A549 (cell line): ENCODE measurements around the gene XAB2. TPM values are rescaled to one million over a fixed set of nuclear protein-coding genes. Genes with fewer than 3 reads are reported as not detected.

Source experiments
- ATAC-seq, 2 experiments: fragments of 200-7000 bp in 1 of 2; fragments of >200 bp in 1 of 2; cut with Nextera tagmentation in 1 of 2; cut with Tn5 transposase in 1 of 2; 3 replicates each; pipeline versions ENCODE4 v1.8.0 to v1.9.1; 2018 to 2020; ENCODE audit warnings: mild to moderate bottlenecking in 1 of 2, moderate library complexity in 1 of 2
- CTCF ChIA-PET: fragments of 300-600 bp; sonication (Branson Sonifier 250); formaldehyde crosslinking; extraction: SDS; loops from one replicate; lab custom pipeline; 2021; ENCODE audit warnings: antibody characterized with exemption, inconsistent platforms; lab: Yijun Ruan, JAX
- POLR2A ChIA-PET: fragments of 350-600 bp; formaldehyde crosslinking; extraction: SDS; loops from one replicate; lab custom pipeline; 2021; ENCODE audit warnings: antibody characterized with exemption, inconsistent platforms; lab: Yijun Ruan, JAX
- DNase-seq, 2 experiments: peaks; one replicate each; pipeline versions ENCODE4 v3.0.0 to v3.0.0-alpha.2; 2011 to 2016; ENCODE audit warnings: low read depth in 1 of 2, low spot score in 1 of 2
- FAIRE-seq: peaks from 2 replicates; lab custom pipeline; 2011; peaks lifted over from hg19 to GRCh38; lab: Jason Lieb, UNC
- H3K27ac ChIP-seq, 2 experiments: fragments of >200 bp; sonication (Bioruptor Twin); formaldehyde crosslinking; 3 replicates each; pipeline ENCODE4 v1.5.1; 2016 to 2017
- H3K4me1 ChIP-seq: fragments of >200 bp; sonication (Bioruptor Twin); formaldehyde crosslinking; 3 replicates; pipeline ENCODE4 v1.6.1; 2016
- H3K4me2 ChIP-seq: fragments of >200 bp; sonication (Bioruptor Twin); formaldehyde crosslinking; 3 replicates; pipeline ENCODE4 v1.6.1; 2016
- H3K4me3 ChIP-seq: fragments of >200 bp; sonication (Bioruptor Twin); formaldehyde crosslinking; 3 replicates; pipeline ENCODE4 v1.5.1; 2016
- H3K9me3 ChIP-seq: fragments of >200 bp; sonication (Bioruptor Twin); formaldehyde crosslinking; 3 replicates; pipeline ENCODE4 v1.6.1; 2016
- BHLHE40 ChIP-seq: IDR thresholded peaks from 2 replicates; pipeline ENCODE4 v1.6.1; 2012; ENCODE audit warnings: low read depth, low read length, inconsistent platforms
- CEBPB ChIP-seq, 2 experiments: fragments of >200 bp in 1 of 2; sonication (Bioruptor Twin) in 1 of 2; formaldehyde crosslinking in 1 of 2; IDR thresholded peaks; 2 replicates each; pipeline ENCODE4 v1.6.1; 2012 to 2016
- EHMT2 ChIP-seq: fragments of 200-600 bp; sonication (generic); IDR thresholded peaks from 2 replicates; pipeline ENCODE4 v1.6.1; 2016; ENCODE audit warnings: antibody characterized with exemption, low read depth, mild to moderate bottlenecking, moderate library complexity
- EP300 ChIP-seq, 2 experiments: fragments of >200 bp; sonication (Bioruptor Twin); formaldehyde crosslinking; IDR thresholded peaks; 2 replicates in 1 of 2; 3 replicates in 1 of 2; pipeline ENCODE4 v1.6.1; 2016 to 2017
- FOSB ChIP-seq: fragments of 250-450 bp; sonication (Bioruptor Pico); IDR thresholded peaks from 2 replicates; pipeline ENCODE4 v1.5.0; 2020; ENCODE audit warnings: mild to moderate bottlenecking, moderate library complexity
- HEYL ChIP-seq: fragments of 250-450 bp; sonication (Bioruptor Pico); IDR thresholded peaks from 2 replicates; pipeline ENCODE4 v1.8.0; 2021; ENCODE audit warnings: mild to moderate bottlenecking, moderate library complexity
- HOXB5 ChIP-seq: fragments of 250-450 bp; sonication (Bioruptor Pico); IDR thresholded peaks from 2 replicates; pipeline ENCODE4 v1.5.0; 2020; ENCODE audit warnings: mild to moderate bottlenecking, moderate library complexity
- KDM1A ChIP-seq: fragments of 200-600 bp; sonication (generic); IDR thresholded peaks from 2 replicates; pipeline ENCODE4 v1.6.1; 2016; ENCODE audit warnings: low read depth, mild to moderate bottlenecking
- KDM5A ChIP-seq: fragments of 200-600 bp; sonication (generic); IDR thresholded peaks from 2 replicates; pipeline ENCODE4 v1.6.1; 2016; ENCODE audit warnings: antibody characterized with exemption, mild to moderate bottlenecking
- NPAS2 ChIP-seq: fragments of 250-450 bp; sonication (Bioruptor Pico); IDR thresholded peaks from 2 replicates; pipeline ENCODE4 v1.8.0; 2022; ENCODE audit warnings: mild to moderate bottlenecking, moderate library complexity, borderline replicate concordance
- POLR2AphosphoS2 ChIP-seq: conservative IDR thresholded peaks from 2 replicates; pipeline ENCODE4 v1.6.1; 2012; ENCODE audit warnings: low read length, improper control_type of control experiment, inconsistent platforms
- RARB ChIP-seq: fragments of 250-450 bp; sonication (Bioruptor Pico); IDR thresholded peaks from 2 replicates; pipeline ENCODE4 v1.8.0; 2021; ENCODE audit warnings: mild to moderate bottlenecking, moderate library complexity
- RCOR1 ChIP-seq: fragments of 150-350 bp; IDR thresholded peaks from 2 replicates; pipeline ENCODE4 v1.6.1; 2014; ENCODE audit warnings: antibody characterized with exemption, low read length, low read depth
- TP53 ChIP-seq: fragments of 250-450 bp; sonication (Bioruptor Pico); IDR thresholded peaks from 2 replicates; pipeline ENCODE4 v1.5.0; 2021; ENCODE audit warnings: mild to moderate bottlenecking, moderate library complexity
- ZFP36 ChIP-seq: fragments of 450-650 bp; IDR thresholded peaks from 2 replicates; pipeline ENCODE4 v1.6.1; 2014; ENCODE audit warnings: borderline replicate concordance; ENCODE audit not compliant: partially characterized antibody
- ZNF302 ChIP-seq: fragments of 250-450 bp; sonication (Bioruptor Pico); IDR thresholded peaks from 2 replicates; pipeline ENCODE4 v1.9.0; 2021; ENCODE audit warnings: inconsistent platforms, mild to moderate bottlenecking, moderate library complexity
- ZSCAN20 ChIP-seq: fragments of 250-450 bp; sonication (Bioruptor Pico); IDR thresholded peaks from 2 replicates; pipeline ENCODE4 v1.8.0; 2022; ENCODE audit warnings: mild to moderate bottlenecking, moderate library complexity
- WGBS: methylation state at CpG from one replicate; pipeline ENCODE4 v1.1.6; 2017; ENCODE audit errors: missing lambda C conversion rate; 5-methylcytosine and 5-hydroxymethylcytosine counted together
- polyA plus RNA-seq, 4 experiments: library from polyadenylated mRNA; depleted of rRNA in 3 of 4; stranded (reverse); fragments of >200 nt; fragmentation: RNase III in 1 of 4; extraction: RNeasy Plus Mini Kit Qiagen cat#74134 plus additional on column Dnase treatment in 1 of 4; gene quantifications; 2 replicates in 3 of 4; 3 replicates in 1 of 4; pipeline ENCODE4 v1.2.3, GENCODE V29; 2011 to 2017
- TF ChIP-seq, protein P1 (sequence below): fragments of 150-350 bp; IDR thresholded peaks from 2 replicates; pipeline ENCODE4 v1.6.1; 2014; ENCODE audit warnings: low read depth, mild to moderate bottlenecking, low read length
- TF ChIP-seq, protein P2 (sequence below): IDR thresholded peaks from 2 replicates; pipeline ENCODE4 v1.6.1; 2012
- TF ChIP-seq, protein P3 (sequence below): fragments of 250-450 bp; sonication (Bioruptor Pico); IDR thresholded peaks from 2 replicates; pipeline ENCODE4 v1.5.0; 2020; ENCODE audit warnings: low read depth, mild to moderate bottlenecking, moderate library complexity
- TF ChIP-seq, protein P4 (sequence below): fragments of 200-600 bp; sonication (generic); IDR thresholded peaks from 2 replicates; pipeline ENCODE4 v1.6.1; 2016; ENCODE audit warnings: antibody characterized with exemption, mild to moderate bottlenecking, moderate library complexity
- TF ChIP-seq, protein P5 (sequence below): fragments of >200 bp; sonication (Bioruptor Twin); formaldehyde crosslinking; IDR thresholded peaks from 3 replicates; pipeline ENCODE4 v1.6.1; 2016

The XAB2 gene
- polyA plus RNA-seq, 2 of the 4 experiments (the other 2 are of a cell fraction) = 15.0 to 21.2 TPM

DNA sequence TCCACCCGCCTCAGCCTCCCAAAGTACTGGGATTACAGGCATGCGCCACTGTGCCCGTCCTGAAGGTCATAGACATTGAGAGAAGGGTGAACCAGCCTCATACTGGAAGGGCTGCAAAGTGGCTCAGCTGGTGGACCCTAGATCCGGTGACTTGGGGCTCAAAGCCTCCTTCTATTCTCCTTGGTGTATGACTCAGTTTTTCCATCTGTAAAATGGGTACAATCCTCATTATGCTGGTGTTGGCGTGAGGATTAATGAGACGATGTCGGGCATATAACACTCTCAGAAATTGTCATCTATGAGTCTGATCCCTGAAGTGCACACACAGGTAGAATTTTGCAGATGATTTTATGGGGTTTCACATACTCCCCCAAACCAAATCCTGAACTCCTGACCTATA, 39.5 kb downstream of the XAB2 start:
- Histone ChIP-seq H3K4me3 (no peak overlapping the region), H3K27ac (no peak overlapping the region), H3K4me2 (no peak overlapping the region), H3K9me3 (no peaks in the 10 kb centered on the region), H3K4me1 (no peaks in the 10 kb centered on the region)
- POLR2A ChIA-PET = no interaction called here
- no peak for DNase-seq
- no peak for FAIRE-seq
- WGBS = 55% methylated on average over 7 of the region's 7 CpGs
- no peak for ATAC-seq
- no peak for TF ChIP-seq CEBPB (IDR thresholded peaks at IDR 0.05)
- TF ChIP-seq RARB (CRISPR knock-in tag) = no peak
- TF ChIP-seq ZNF302 (CRISPR knock-in tag) = no peak
- TF ChIP-seq, protein P1, sequence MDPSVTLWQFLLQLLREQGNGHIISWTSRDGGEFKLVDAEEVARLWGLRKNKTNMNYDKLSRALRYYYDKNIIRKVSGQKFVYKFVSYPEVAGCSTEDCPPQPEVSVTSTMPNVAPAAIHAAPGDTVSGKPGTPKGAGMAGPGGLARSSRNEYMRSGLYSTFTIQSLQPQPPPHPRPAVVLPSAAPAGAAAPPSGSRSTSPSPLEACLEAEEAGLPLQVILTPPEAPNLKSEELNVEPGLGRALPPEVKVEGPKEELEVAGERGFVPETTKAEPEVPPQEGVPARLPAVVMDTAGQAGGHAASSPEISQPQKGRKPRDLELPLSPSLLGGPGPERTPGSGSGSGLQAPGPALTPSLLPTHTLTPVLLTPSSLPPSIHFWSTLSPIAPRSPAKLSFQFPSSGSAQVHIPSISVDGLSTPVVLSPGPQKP = no peak
- no peak for TF ChIP-seq FOSB (CRISPR knock-in tag)
- TF ChIP-seq EHMT2 = no peak
- TF ChIP-seq KDM5A = no peak
- no peak for TF ChIP-seq KDM1A
- no peak for TF ChIP-seq HOXB5 (CRISPR knock-in tag)
- TF ChIP-seq HEYL (CRISPR knock-in tag) = no peak
- TF ChIP-seq, protein P2, sequence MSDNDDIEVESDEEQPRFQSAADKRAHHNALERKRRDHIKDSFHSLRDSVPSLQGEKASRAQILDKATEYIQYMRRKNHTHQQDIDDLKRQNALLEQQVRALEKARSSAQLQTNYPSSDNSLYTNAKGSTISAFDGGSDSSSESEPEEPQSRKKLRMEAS = no peak
- TF ChIP-seq, protein P3, sequence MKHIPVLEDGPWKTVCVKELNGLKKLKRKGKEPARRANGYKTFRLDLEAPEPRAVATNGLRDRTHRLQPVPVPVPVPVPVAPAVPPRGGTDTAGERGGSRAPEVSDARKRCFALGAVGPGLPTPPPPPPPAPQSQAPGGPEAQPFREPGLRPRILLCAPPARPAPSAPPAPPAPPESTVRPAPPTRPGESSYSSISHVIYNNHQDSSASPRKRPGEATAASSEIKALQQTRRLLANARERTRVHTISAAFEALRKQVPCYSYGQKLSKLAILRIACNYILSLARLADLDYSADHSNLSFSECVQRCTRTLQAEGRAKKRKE = no peak
- TF ChIP-seq, protein P4, sequence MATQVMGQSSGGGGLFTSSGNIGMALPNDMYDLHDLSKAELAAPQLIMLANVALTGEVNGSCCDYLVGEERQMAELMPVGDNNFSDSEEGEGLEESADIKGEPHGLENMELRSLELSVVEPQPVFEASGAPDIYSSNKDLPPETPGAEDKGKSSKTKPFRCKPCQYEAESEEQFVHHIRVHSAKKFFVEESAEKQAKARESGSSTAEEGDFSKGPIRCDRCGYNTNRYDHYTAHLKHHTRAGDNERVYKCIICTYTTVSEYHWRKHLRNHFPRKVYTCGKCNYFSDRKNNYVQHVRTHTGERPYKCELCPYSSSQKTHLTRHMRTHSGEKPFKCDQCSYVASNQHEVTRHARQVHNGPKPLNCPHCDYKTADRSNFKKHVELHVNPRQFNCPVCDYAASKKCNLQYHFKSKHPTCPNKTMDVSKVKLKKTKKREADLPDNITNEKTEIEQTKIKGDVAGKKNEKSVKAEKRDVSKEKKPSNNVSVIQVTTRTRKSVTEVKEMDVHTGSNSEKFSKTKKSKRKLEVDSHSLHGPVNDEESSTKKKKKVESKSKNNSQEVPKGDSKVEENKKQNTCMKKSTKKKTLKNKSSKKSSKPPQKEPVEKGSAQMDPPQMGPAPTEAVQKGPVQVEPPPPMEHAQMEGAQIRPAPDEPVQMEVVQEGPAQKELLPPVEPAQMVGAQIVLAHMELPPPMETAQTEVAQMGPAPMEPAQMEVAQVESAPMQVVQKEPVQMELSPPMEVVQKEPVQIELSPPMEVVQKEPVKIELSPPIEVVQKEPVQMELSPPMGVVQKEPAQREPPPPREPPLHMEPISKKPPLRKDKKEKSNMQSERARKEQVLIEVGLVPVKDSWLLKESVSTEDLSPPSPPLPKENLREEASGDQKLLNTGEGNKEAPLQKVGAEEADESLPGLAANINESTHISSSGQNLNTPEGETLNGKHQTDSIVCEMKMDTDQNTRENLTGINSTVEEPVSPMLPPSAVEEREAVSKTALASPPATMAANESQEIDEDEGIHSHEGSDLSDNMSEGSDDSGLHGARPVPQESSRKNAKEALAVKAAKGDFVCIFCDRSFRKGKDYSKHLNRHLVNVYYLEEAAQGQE = no peak
- TF ChIP-seq, protein P5, sequence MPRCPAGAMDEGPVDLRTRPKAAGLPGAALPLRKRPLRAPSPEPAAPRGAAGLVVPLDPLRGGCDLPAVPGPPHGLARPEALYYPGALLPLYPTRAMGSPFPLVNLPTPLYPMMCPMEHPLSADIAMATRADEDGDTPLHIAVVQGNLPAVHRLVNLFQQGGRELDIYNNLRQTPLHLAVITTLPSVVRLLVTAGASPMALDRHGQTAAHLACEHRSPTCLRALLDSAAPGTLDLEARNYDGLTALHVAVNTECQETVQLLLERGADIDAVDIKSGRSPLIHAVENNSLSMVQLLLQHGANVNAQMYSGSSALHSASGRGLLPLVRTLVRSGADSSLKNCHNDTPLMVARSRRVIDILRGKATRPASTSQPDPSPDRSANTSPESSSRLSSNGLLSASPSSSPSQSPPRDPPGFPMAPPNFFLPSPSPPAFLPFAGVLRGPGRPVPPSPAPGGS = no peak
- TF ChIP-seq ZFP36 = no peak
- TF ChIP-seq ZSCAN20 = no peak
- TF ChIP-seq EP300 (IDR thresholded peaks at IDR 0.05) = no peak
- CTCF ChIA-PET = interaction anchor here (1.5 to 2.3 kb wide), 1 partner anchor 21 kb away, joined by 4 to 8 read pairs; no protein-coding TSS in a partner anchor

DNA sequence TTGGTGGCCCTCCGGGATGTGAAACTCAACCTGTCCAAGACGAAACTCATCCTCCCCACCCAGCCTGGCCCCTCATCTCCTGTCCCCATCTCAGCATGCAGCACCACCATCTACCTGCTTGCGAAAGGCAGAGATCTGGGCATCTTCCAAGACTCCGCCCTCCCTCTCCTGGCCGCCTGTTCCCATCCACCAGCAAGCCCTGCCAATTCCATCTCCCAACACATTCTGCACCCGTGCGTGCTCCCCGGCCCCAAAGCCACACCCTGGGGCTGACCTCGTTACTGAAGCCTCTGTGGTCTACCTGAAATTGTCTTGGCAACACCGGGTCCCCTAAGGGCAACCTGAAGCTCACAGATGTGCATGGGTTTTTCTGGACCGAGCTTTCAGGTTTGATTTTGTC, 46.9 kb downstream of the XAB2 start:
- Histone ChIP-seq H3K4me2 (no peak overlapping the region), H3K4me1 (no peaks in the 10 kb centered on the region), H3K9me3 (no peaks in the 10 kb centered on the region), H3K27ac (no peak overlapping the region), H3K4me3 (no peak overlapping the region)
- WGBS = 32% methylated on average over 11 of the region's 11 CpGs
- ChIA-PET CTCF (interaction anchor here (1.6 to 2.0 kb wide), 2 partner anchors 14 to 98 kb away, joined by 4 to 7 read pairs; partner anchors contain the start of gene TRAPPC5), POLR2A (no interaction called here)
- no peak for TF ChIP-seq TP53 (CRISPR knock-in tag)
- no peak for TF ChIP-seq RCOR1
- no peak for TF ChIP-seq BHLHE40
- TF ChIP-seq NPAS2 (CRISPR knock-in tag) = no peak
- TF ChIP-seq POLR2AphosphoS2 = no peak
- FAIRE-seq (no peak), ATAC-seq (no peak), DNase-seq (no peak)
